Cortex of kidney (tissue), 1 donor: ENCODE results near the gene SCN4B.
"Not testable (repeated sequence)": the region's sequence is repeated elsewhere in the genome, so short reads cannot be mapped to it uniquely, and the experiment has no call there.

Source experiments
- DNase-seq: peaks from one replicate; lab custom pipeline; 2025; lab: John Stamatoyannopoulos, UW

Gene SCN4B, protein sequence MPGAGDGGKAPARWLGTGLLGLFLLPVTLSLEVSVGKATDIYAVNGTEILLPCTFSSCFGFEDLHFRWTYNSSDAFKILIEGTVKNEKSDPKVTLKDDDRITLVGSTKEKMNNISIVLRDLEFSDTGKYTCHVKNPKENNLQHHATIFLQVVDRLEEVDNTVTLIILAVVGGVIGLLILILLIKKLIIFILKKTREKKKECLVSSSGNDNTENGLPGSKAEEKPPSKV

DNA sequence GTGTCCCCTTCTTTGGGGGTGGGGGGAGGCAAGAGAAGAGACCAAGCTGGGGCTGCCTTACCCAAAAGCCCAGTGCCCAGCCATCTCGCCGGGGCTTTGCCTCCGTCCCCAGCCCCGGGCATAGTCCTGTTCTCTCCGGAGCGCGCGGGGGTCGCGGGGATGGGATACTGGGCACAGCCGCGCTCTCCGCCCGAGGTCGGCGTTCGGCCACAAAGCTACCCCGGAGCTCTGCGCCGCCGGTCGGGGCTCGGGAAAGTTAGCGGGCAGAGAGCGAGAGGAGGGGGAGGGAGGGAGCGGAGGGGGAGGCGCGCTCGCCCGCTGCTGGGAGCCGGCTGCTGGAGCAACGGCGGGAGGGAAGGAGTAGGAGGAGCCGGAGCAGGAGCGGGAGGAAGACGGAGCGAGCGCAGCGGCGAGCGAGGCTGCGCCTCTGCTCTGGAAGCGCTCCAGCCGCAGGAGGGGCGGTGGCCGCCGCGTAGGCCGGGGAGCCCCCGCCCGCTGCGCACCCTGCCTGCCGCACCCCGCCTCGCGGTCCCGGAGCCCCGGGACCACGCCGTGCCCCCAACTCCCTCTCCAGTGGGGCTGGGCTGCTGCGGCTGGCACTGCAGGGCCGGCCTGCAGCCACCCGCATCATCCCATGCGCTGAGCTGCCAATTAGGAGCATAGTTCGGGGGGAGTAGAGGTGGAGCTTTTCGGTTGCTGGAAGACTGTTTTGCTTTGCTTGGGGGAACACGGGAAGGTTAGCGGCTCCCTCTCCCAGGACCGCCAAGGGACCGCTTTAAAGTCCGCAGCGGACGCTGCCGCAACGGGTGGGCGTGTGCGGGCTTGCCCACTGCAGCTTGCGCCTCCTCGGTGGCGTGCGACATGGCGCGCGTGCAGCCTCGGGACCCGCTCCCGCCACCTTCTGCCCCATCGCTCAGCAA, at the start of gene SCN4B:
SCN4B (minus strand) TSS at position 272 of the 920 bp plus-strand sequence; CDS start at position 122, 150 bp downstream.
- no peak for DNase-seq

DNA sequence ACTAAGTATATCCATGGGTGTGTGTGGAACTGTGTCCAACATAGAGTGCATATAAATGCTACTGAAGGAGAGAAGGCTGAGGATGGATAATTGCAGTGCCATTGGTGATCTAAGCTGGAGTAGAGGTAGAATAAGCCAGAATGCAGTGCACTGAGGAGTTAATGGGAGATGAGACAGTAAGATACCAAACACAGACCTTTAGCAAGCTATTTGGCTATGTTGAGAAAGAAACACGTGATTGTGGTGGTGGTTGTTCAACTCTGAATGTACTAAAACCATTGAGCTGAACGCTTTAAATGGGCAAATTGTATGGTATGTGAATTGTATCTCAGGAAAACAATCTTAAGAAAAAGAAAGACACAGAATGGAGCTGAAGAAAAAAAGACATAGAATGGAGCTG, 49.3 kb upstream of the SCN4B start:
- DNase-seq = no peak

DNA sequence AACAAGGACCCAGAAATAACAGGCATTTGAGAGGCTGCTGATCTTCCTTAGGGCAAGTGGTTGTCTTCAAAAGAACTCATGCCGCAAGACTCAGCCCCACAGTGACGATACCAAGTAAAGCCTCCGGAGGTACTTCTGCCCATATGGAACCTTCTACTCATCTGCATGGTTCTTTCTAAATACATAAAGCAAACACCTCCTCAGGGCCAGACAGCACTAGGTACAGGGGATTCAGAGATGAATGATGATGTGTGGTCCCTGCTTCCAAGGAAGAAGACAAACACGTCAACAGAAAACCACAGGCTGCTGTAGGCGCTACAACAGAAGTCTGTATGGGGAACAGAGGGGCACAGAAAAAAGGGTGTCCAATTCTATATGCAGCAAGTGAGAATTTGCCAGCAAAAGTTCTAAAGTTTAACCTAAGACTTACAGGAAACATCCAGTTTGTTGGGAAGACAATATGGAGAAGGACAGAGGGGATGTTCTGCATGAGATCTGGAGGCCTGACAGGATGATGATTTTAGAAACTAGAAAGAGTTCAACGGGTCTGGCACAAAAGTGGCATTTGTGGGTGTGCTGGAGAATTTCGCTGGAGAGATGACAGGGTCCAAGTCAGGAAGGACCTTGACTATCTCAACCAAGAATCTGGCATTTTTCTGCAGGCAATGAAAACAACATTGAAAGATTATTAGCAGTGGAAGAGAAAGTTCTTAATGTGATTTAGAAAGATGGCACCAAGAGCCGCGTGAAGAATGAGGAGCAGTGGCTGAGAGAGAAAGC, 48.5 kb upstream of the SCN4B start:
- no peak for DNase-seq

GRCh38 chr11:118200497-118200896, 47.9 kb upstream of the SCN4B start:
- DNase-seq = no peak

- no peak for DNase-seq
Observed at GRCh38 chr11:118199135-118199534, 46.5 kb upstream of the SCN4B start.

DNA sequence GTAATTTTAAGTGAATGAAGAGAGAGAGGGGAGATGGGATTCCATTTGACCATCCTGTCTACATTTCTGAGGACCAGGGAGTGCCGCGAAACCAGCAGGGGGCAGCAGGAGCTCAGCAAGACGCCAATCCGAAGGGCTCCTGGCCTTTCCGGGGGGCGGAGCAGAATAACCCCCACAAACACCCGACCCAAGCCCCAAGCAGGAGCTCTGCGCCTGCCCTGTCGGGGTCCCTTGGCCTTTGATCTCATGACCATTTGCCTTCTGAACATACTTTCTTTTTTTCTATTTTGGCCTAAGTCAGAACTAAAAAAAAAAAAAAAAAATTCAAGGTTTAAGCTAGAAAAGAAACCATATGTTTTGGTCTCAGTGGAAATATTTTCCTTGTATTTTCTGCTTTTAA, 45.7 kb upstream of the SCN4B start:
- no peak for DNase-seq

- no peak for DNase-seq
Observed at GRCh38 chr11:118194835-118195627, 42.4 kb upstream of the SCN4B start.

GRCh38 chr11:118193910-118194566, 41.4 kb upstream of the SCN4B start:
- no peak for DNase-seq

- DNase-seq = not testable (repeated sequence)
Observed at GRCh38 chr11:118192817-118193216, 40.2 kb upstream of the SCN4B start.

- DNase-seq = not testable (repeated sequence)
Observed at GRCh38 chr11:118190942-118191506, 38.4 kb upstream of the SCN4B start.

- DNase-seq = no peak
Observed at GRCh38 chr11:118186346-118187107, 33.9 kb upstream of the SCN4B start.

GRCh38 chr11:118184784-118185579, 32.4 kb upstream of the SCN4B start:
- DNase-seq = no peak

DNA sequence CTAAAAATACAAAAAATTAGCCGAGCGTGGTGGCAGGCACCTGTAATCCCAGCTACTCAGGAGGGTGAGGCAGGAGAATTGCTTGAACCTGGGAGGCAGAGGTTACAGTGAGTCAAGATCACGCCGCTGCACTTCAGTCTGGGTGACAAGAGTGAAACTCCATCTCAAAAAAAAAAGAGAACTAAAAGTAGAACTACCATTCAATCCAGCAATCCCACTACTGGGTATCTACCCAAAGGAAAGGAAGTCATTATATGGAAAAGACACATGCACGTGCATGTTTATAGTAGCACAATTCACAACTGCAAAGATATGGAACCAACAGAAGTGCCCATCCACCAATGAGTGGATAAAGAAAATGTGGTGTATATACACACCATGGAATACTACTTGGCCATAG, 31.1 kb upstream of the SCN4B start:
- DNase-seq = not testable (repeated sequence)

GRCh38 chr11:118180300-118180703, 27.7 kb upstream of the SCN4B start:
- DNase-seq = no peak

DNA sequence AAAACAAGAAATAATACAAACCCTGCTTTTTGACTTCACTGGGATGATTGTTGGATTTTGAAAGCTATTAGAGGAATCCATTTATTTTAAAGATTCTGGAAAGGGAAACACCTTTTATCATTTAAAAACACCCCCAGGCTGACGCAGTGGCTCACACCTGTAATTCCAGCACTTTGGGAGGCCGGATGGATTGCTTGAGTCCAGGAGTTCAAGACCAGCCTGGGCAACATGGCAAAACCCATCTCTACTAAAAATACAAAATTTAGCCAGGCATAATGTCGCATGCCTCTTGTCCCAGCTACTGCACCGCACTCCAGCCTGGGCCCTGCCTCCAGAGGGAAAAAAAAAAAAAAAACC, 24.1 kb upstream of the SCN4B start:
- DNase-seq = no peak

DNA sequence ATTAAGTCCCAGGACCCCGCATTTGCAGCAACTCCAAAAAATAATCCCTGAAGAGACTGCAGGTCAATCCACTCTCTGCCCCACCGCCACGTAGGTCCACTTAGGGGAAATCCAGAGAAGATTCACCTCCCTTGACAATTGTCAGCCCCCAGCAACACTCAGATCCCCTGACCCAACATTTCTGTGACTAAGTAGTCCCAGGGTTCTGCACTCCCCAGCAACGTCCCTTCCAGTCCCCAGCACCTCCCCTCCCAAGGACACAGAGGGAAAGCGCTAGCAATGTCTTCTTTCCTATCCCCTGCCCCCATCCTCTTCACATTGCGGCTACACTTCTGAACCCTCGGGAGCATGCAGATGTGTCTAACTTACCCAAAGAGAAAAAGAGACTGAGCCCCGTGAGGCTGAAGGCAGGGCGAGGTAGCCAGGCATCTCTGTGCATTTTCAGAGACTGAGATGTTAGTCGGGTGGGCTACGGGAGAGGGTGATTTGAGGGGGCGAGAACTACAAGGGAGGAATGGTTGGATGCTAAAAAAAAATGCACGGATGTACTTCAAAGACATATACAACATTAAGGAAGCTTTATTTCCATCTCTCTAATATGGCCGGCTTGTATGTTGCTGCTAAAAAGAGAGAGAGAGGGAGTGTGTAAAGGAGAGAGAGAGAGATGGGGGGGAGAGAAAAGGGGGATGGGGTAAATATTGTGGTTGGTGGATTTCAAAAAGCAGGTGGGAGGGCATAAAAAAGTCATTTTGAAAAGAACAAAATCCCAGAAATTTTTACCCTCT, 23.6 kb upstream of the SCN4B start, which contains the start of gene SCN2B:
SCN2B (minus strand) TSS at position 647 of the 785 bp plus-strand sequence; CDS start at position 439, 208 bp downstream.
- DNase-seq = no peak

DNA sequence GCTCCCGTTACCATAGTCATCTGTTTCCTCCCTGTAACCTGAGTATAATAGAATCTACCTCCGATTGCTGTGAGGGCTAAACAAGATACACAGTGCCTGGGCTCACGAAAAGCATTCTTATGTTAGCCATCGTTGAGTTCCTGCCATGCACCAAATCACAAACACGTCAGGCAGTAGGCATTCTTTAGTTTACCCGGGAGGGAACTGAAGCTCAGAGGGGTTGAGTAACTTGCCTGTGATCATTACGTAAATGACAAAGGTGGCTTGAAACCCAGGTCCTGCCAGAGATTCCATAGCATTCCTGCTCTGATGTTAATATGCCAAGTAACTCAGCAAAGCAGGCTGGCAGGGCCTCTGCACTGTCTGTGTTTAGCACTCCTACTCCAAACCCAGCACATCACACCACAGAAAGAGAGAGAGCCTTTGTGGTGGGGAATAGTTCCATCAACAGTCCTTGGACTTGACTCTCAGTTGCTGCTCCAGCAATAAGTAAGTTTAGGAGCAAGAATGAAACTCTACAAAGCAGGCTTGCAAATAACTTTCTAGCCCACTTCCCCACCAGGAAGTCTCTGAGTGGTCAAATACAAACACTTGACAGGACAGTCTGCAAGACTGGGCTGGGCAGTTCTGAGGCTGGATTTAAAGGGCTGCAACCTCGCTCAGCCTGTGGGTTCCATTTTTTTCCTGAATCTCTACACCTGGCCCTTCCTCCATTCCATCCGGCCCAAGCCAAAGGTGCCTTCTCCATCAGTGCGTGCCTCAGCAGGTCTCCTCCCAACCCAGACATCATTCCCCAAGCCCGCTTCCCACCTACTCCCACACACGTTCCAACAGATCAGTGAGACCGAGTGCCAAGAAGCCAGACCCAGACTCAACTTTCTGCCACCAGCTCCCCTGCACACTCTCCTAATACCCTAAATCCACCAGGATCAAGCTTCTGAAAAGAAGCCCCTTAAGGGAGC, 22.7 kb upstream of the SCN4B start:
- no peak for DNase-seq
